ENCODE measurements around the gene PAN3. TPM values are rescaled to one million over a fixed set of nuclear protein-coding genes. Genes with fewer than 3 reads are reported as not detected.

The PAN3 gene
- total RNA-seq, 1 experiment from 2014 or later, result 48.5 TPM

DNA sequence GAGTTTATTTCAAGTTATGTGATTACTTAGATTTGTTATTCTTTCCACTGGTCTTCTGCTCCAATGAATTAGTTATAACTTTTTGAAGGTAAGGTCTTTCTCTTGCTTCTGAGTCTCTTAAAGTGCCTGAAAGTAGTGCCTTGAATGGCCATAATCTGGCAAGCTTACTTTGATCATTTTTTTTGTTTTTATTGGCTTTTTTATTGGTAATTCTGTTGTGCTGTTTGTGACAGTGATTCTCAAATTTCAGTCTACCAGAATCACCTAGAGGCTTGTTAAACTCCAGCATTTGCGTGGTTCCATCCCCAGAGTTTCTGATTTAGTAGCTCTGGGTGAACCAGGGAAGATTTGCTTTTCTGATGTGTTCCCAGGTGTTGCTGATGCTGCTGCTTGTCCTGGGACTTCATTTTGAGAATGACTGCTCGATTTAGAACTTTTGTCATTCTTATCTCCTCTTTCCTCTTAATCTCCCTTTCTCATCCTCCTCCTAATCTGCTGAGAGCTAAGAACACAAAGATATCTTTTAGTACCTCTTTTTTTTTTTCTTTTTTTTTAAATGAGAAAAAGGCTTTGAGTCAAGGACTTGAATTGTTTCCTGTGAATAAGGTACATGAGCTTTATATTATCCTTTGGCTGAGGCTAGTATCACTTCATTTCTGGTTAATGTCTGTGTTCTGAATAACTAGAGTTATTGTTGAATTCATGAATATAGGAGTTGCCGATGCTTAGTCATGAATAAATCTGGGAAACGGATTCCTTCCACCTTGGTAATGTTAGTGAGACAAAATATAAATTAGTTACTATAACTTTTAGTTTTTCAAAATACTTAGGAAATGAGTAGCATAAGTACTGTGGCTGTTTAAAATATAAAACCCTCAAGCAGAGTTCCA lies 91.4 kb downstream of the PAN3 start:
- H2BK5ac ChIP-seq (ENCODE audit: insufficient read length, low read length), result no peak overlapping the region
- no peak overlapping the region for H3K4me2 ChIP-seq (ENCODE audit: insufficient read depth, insufficient read length, low read length)
- no peak overlapping the region for H4K8ac ChIP-seq (replicated peaks; ENCODE audit: insufficient read length, low read depth, low read length)
- H3K4me1 Mint-ChIP-seq, result peaks cover 33 to 56% of the 10 kb centered on the region in 2 experiments
- H3K23ac ChIP-seq (ENCODE audit: insufficient read length, low read depth, low read length), result no peak overlapping the region
- H3K4me3 Mint-ChIP-seq, result no peak overlapping the region
- H2BK12ac ChIP-seq (ENCODE audit: insufficient read length, low read depth, low read length), result no peak overlapping the region
- H3K36me3 Mint-ChIP-seq (ENCODE audit: insufficient read depth in 1 of 3, low read depth in 3 of 3), result peaks cover 0 to 9% (median 8%) of the 10 kb centered on the region in 3 experiments; a peak in 3 of 7 replicates
- no peak overlapping the region for H2BK15ac ChIP-seq (ENCODE audit: low read depth, low read length)
- H3K56ac ChIP-seq (ENCODE audit: insufficient read length, low read depth, low read length), result no peak overlapping the region
- H3K18ac ChIP-seq (ENCODE audit: insufficient read length, low read depth, low read length), result no peak overlapping the region
- no peaks in the 10 kb centered on the region for H3K79me2 ChIP-seq (ENCODE audit: insufficient read depth, low read length)
- H3K27ac Mint-ChIP-seq, result peak overlapping the region; percentile 66 to 99 (median 90); a peak in 6 of 7 replicates
- no peaks in the 10 kb centered on the region for H3K9me3 ChIP-seq (ENCODE audit: control insufficient read depth, low read depth, low read length)
- H3K27me3 Mint-ChIP-seq (ENCODE audit: low read depth), result no peaks in the 10 kb centered on the region
- no CpG with 5 or more reads among the region's 4 CpGs for WGBS (ENCODE audit: extremely low coverage, insufficient read length, low lambda C conversion rate)
- H2BK20ac ChIP-seq (ENCODE audit: low read depth, low read length, poor library complexity, severe bottlenecking), result no peak overlapping the region
- no peaks in the 10 kb centered on the region for H3K9me3 Mint-ChIP-seq
- no peak overlapping the region for H3K9ac ChIP-seq (ENCODE audit: extremely low read depth, insufficient read length, low read length)
- H3K27ac ChIP-seq (ENCODE audit: insufficient read length, low read depth, low read length), result no peak overlapping the region
- H3K27me3 ChIP-seq (ENCODE audit: insufficient read depth, low read length), result no peaks in the 10 kb centered on the region
- H3K4ac ChIP-seq (ENCODE audit: low read depth, low read length), result no peak overlapping the region
- no peak for DNase-seq
- H4K20me1 ChIP-seq (ENCODE audit: control insufficient read depth, insufficient read depth, insufficient read length), result no peaks in the 10 kb centered on the region
- H3K4me1 ChIP-seq (ENCODE audit: insufficient read depth, low read length), result 0 out of 2 replicates have a peak, but pooled peaks cover 2% of the 10 kb centered on the region
- TF ChIP-seq, protein P1, sequence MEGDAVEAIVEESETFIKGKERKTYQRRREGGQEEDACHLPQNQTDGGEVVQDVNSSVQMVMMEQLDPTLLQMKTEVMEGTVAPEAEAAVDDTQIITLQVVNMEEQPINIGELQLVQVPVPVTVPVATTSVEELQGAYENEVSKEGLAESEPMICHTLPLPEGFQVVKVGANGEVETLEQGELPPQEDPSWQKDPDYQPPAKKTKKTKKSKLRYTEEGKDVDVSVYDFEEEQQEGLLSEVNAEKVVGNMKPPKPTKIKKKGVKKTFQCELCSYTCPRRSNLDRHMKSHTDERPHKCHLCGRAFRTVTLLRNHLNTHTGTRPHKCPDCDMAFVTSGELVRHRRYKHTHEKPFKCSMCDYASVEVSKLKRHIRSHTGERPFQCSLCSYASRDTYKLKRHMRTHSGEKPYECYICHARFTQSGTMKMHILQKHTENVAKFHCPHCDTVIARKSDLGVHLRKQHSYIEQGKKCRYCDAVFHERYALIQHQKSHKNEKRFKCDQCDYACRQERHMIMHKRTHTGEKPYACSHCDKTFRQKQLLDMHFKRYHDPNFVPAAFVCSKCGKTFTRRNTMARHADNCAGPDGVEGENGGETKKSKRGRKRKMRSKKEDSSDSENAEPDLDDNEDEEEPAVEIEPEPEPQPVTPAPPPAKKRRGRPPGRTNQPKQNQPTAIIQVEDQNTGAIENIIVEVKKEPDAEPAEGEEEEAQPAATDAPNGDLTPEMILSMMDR (conservative IDR thresholded peaks at IDR 0.05), result no peak
- no peaks in the 10 kb centered on the region for H3K79me1 ChIP-seq (ENCODE audit: insufficient read depth, low read depth, low read length, poor library complexity, severe bottlenecking)
- no peak overlapping the region for H2AK5ac ChIP-seq (ENCODE audit: insufficient read length, low read length)
- no peak overlapping the region for H4K5ac ChIP-seq (ENCODE audit: insufficient read length, low read depth, low read length)
- H2AFZ ChIP-seq (ENCODE audit: low read length), result no peak overlapping the region
- no peak overlapping the region for H2BK120ac ChIP-seq (ENCODE audit: low read depth, low read length, poor library complexity, severe bottlenecking)
- H3K23me2 ChIP-seq (ENCODE audit: insufficient read length, low read depth, low read length, poor library complexity, severe bottlenecking), result no peaks in the 10 kb centered on the region
- no peak overlapping the region for H3K14ac ChIP-seq (ENCODE audit: insufficient read depth, low read length)
- no peak overlapping the region for H4K91ac ChIP-seq (ENCODE audit: insufficient read length, low read depth, low read length)
- H3T11ph ChIP-seq (ENCODE audit: low read length), result no peak overlapping the region
